Transverse colon (tissue), 4 donors: ENCODE data around the gene SEMA4D. TPM values are rescaled to one million over a fixed set of nuclear protein-coding genes. Genes with fewer than 3 reads are reported as not detected.

ENCODE experiments used
- DNase-seq: peaks from one replicate; pipeline ENCODE4 v3.0.0-alpha.2; 2019
- H3K27ac ChIP-seq, 4 donors: fragments of 200-600 bp; sonication (generic); 2 replicates each; pipeline ENCODE4 v1.5.1; 2016 to 2018; ENCODE audit warnings: inconsistent platforms in 4 of 4
- H3K27me3 ChIP-seq: fragments of 200-600 bp; sonication (generic); 2 replicates; pipeline ENCODE4 v1.5.1; 2017; ENCODE audit warnings: inconsistent platforms
- H3K36me3 ChIP-seq, 4 donors: fragments of 200-600 bp; sonication (generic); 2 replicates each; pipeline ENCODE4 v1.5.1; 2017 to 2019; ENCODE audit warnings: inconsistent platforms in 4 of 4
- H3K4me1 ChIP-seq, 4 donors: fragments of 200-600 bp; sonication (generic); 2 replicates each; pipeline ENCODE4 v1.5.1; 2017 to 2020; ENCODE audit warnings: inconsistent platforms in 4 of 4
- H3K4me3 ChIP-seq, 4 donors: fragments of 200-600 bp; sonication (generic); 1 replicate in 1 of 4; 2 replicates in 3 of 4; pipeline versions ENCODE4 v1.5.1 to v1.6.1; 2017 to 2019; ENCODE audit warnings: inconsistent platforms in 4 of 4
- H3K9me3 ChIP-seq, 2 donors: fragments of 200-600 bp; sonication (generic); 2 replicates each; pipeline ENCODE4 v1.5.1; 2017 to 2019; ENCODE audit warnings: inconsistent platforms in 2 of 2
- EP300 ChIP-seq: sonication (generic); formaldehyde crosslinking; IDR thresholded peaks from one replicate; pipeline ENCODE4 v1.6.1; 2017; ENCODE audit warnings: antibody characterized with exemption, low read depth
- POLR2A ChIP-seq: fragments of 450-650 bp; IDR thresholded peaks from one replicate; pipeline ENCODE4 v1.6.1; 2016; ENCODE audit warnings: antibody characterized with exemption, mild to moderate bottlenecking, moderate library complexity
- POLR2AphosphoS5 ChIP-seq, 3 donors: sonication (generic); formaldehyde crosslinking; IDR thresholded peaks; one replicate each; pipeline ENCODE4 v1.6.1; 2016; ENCODE audit warnings: antibody characterized with exemption in 3 of 3
- WGBS, 2 donors: methylation state at CpG; one replicate each; pipeline ENCODE4 v1.1.5; 2018; ENCODE audit warnings: low coverage in 1 of 2; 5-methylcytosine and 5-hydroxymethylcytosine counted together
- in situ Hi-C, 4 donors: fragments of 200-750 bp; cut with MboI; loops; one replicate each; pipeline versions ENCODE4 v1.15.0 to v1.15.1; 2017; ENCODE audit warnings: low sequenced_read_pairs in 3 of 4, low pct_ligation_motif_present in 1 of 4, low pct_unique_long_range_greater_than_20kb in 1 of 4
- intact Hi-C: fragments of 100-400 bp; cut with DNase I; formaldehyde crosslinking; loops from one replicate; pipeline ENCODE4 v1.15.1; 2023; ENCODE audit warnings: low total_unique reads
- total RNA-seq, 4 donors: library from RNA; depleted of rRNA; stranded (reverse); fragments of >200 nt; gene quantifications; one replicate each; pipeline ENCODE4 v1.1.0, GENCODE V29; 2016
- TF ChIP-seq, protein P1 (sequence below), 5 experiments: fragments of 200-600 bp in 3 of 5; fragments of 450-650 bp in 2 of 5; sonication (generic) in 3 of 5; IDR thresholded peaks; 1 replicate in 2 of 5; 2 replicates in 3 of 5; pipeline ENCODE4 v1.5.1; 2016 to 2017; ENCODE audit warnings: antibody characterized with exemption in 5 of 5, inconsistent platforms in 3 of 5, mild to moderate bottlenecking in 2 of 5, moderate library complexity in 1 of 5

SEMA4D gene
- total RNA-seq, 4 donors from 2014 or later = 8.7 to 29.1 (median 14.5) TPM

GRCh38 chr9:89435071-89435823, 62.7 kb downstream of the SEMA4D start:
- Histone ChIP-seq H3K4me1 (peaks cover 30 to 62% (median 43%) of the 10 kb centered on the region in 4 donors), H3K27me3 (no peaks in the 10 kb centered on the region), H3K9me3 (no peaks in the 10 kb centered on the region), H3K36me3 (no peaks in the 10 kb centered on the region), H3K4me3 (no peak overlapping the region), H3K27ac (peak overlapping the region in 3 of 4 donors; percentile 43 to 78 (median 70))
- peak; percentile 92 for DNase-seq
- intact Hi-C loops = no loop called here
- in situ Hi-C loops = no loop called here
- TF ChIP-seq EP300 (no peak), POLR2A (no peak), POLR2AphosphoS5 (IDR thresholded peaks at IDR 0.05) (no peak)
- TF ChIP-seq, protein P1, sequence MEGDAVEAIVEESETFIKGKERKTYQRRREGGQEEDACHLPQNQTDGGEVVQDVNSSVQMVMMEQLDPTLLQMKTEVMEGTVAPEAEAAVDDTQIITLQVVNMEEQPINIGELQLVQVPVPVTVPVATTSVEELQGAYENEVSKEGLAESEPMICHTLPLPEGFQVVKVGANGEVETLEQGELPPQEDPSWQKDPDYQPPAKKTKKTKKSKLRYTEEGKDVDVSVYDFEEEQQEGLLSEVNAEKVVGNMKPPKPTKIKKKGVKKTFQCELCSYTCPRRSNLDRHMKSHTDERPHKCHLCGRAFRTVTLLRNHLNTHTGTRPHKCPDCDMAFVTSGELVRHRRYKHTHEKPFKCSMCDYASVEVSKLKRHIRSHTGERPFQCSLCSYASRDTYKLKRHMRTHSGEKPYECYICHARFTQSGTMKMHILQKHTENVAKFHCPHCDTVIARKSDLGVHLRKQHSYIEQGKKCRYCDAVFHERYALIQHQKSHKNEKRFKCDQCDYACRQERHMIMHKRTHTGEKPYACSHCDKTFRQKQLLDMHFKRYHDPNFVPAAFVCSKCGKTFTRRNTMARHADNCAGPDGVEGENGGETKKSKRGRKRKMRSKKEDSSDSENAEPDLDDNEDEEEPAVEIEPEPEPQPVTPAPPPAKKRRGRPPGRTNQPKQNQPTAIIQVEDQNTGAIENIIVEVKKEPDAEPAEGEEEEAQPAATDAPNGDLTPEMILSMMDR (IDR thresholded peaks at IDR 0.05) = no peak
- 50 to 63% methylated on average over 3 to 11 of the region's 11 CpGs for WGBS, 2 donors

GRCh38 chr9:89434636-89435035, 63.3 kb downstream of the SEMA4D start:
- DNase-seq = no peak
- in situ Hi-C loops = no loop called here
- no peak overlapping the region for H3K4me3 ChIP-seq
- intact Hi-C loops = no loop called here
- peak overlapping the region in 3 of 4 donors; percentile 21 to 78 (median 27) for H3K27ac ChIP-seq
- H3K9me3 ChIP-seq = no peaks in the 10 kb centered on the region
- peaks cover 30 to 62% (median 44%) of the 10 kb centered on the region in 4 donors for H3K4me1 ChIP-seq
- H3K36me3 ChIP-seq = no peaks in the 10 kb centered on the region
- TF ChIP-seq POLR2A (no peak), EP300 (no peak), POLR2AphosphoS5 (IDR thresholded peaks at IDR 0.05) (no peak)
- TF ChIP-seq, protein P1 (IDR thresholded peaks at IDR 0.05) = no peak
- no peaks in the 10 kb centered on the region for H3K27me3 ChIP-seq

GRCh38 chr9:89433826-89434225, 64.1 kb downstream of the SEMA4D start:
- no peak for DNase-seq
- Histone ChIP-seq H3K27ac (no peak overlapping the region), H3K27me3 (no peaks in the 10 kb centered on the region), H3K9me3 (no peaks in the 10 kb centered on the region), H3K4me3 (no peak overlapping the region), H3K36me3 (no peaks in the 10 kb centered on the region), H3K4me1 (peaks cover 30 to 63% (median 44%) of the 10 kb centered on the region in 4 donors)
- in situ Hi-C loops = no loop called here
- intact Hi-C loops = no loop called here
- TF ChIP-seq POLR2AphosphoS5 (IDR thresholded peaks at IDR 0.05) (no peak), EP300 (no peak), POLR2A (no peak)
- TF ChIP-seq, protein P1 (IDR thresholded peaks at IDR 0.05) = no peak
- WGBS, 2 donors = 82 to 100% methylated on average over 1 to 10 of the region's 11 CpGs

- DNase-seq = no peak
- Histone ChIP-seq H3K4me1 (peaks cover 30 to 63% (median 44%) of the 10 kb centered on the region in 4 donors), H3K9me3 (no peaks in the 10 kb centered on the region), H3K27me3 (no peaks in the 10 kb centered on the region), H3K4me3 (no peak overlapping the region), H3K27ac (no peak overlapping the region), H3K36me3 (no peaks in the 10 kb centered on the region)
- TF ChIP-seq EP300 (no peak), POLR2AphosphoS5 (IDR thresholded peaks at IDR 0.05) (no peak)
- TF ChIP-seq, protein P1 (IDR thresholded peaks at IDR 0.05) = no peak
- in situ Hi-C loops = no loop called here
- WGBS, 2 donors = 79% methylated on average over 13 of the region's 13 CpGs; no CpG with 5 or more reads in 1 of the 2 donors
- intact Hi-C loops = no loop called here
These were observed 64.9 kb downstream of the SEMA4D start for GRCh38 chr9:89432986-89433530.
